OCI-M2 (cell line): ENCODE data around the gene SHLD2.
"Not testable (repeated sequence)": the region's sequence is repeated elsewhere in the genome, so short reads cannot be mapped to it uniquely, and the experiment has no call there.

Source experiments
- DNase-seq: peaks from one replicate; lab custom pipeline; 2025; ENCODE audit not compliant: unreplicated experiment; lab: John Stamatoyannopoulos, UW

Gene SHLD2

GRCh38 chr10:87211848-87212247 lies 116.8 kb downstream of the SHLD2 start:
- not testable (repeated sequence) for DNase-seq

DNA sequence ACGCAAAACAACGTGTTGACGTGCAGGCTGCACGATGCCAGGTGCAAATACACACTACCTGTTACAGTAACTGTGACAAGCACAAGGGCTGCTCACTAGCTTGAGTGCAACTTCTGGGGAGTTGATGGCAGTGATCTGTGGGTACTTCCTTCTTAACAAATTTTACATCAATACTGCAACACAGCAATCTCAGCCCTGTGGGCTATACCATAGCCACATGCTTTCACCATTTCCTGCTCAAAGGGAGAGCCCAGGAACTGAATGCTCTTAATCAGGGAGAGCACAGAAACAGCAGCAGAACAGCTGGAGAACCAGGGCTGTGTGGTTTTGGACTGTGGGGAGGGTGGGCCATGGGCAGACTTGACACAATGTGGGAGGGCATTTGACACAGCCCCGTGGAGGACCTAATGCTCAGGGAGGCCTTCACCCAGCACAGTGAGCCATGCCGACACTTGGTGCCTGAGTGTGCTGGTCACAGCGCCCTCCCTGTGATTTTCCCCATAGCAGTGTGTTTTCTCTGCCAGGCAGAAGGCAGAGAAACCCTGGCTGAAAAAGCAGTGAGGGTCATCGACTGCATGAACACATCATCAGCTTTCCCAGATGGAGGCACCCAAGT lies 118.3 kb downstream of the SHLD2 start:
- DNase-seq = not testable (repeated sequence)

- not testable (repeated sequence) for DNase-seq
These were observed 118.8 kb downstream of the SHLD2 start for GRCh38 chr10:87213806-87214205.

DNA sequence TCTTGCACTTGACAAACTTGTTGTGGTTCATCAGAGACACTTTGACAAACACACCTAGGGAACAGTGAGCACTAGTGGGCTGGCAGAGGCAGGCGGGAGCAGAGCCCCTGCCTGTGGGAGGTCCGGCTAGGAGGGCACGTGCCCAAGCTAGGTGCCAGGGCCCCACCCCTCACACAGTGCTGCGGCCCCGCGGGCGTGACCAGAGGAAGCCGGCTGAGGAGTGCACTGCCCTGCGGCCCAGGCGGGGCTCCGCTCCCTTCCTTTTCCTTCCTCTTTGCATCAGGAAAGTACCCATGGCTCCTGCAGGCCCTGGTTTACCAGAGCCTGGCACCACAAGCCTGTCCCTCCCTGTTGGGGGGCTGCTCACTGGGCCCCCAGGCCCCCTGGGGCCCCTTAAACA lies 121.1 kb downstream of the SHLD2 start:
- DNase-seq = not testable (repeated sequence)

DNA sequence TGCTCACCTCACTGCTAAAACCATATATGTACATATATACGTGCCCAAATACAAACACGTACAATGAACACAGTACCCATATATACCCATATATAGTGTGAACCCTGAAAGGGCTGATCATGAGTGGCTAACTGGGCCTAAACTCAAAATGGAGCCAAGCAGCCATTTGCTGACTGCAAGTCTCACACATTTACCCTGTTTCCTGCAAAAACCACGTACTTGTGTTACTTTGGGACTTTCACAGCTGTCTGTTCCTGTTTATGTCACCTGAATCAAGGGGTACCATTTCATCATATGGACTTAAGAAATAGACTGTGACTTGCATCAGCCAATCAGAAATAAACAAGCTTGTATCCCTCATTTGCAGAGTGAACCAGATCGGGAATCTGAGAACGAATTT lies 124.4 kb downstream of the SHLD2 start:
- DNase-seq = not testable (repeated sequence)

DNA sequence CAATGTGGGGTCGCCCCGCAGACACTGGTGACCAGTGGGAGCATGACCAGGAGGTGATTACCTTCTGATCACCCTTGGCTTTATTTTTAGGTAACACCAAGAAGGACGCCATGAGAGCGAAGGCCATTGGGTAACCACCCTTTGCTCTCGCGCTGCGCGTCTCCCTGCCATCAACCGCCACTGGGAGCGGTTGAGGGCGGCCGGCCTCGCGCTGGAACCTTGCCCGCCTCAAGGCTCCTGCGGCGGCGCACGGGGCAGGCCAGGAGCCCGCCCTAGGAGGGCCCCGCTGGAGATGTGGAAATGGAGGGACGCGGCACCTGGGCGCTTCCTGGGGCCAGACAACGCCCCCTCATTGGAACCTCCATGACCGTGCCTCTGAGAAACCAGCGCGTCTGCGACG lies 127.8 kb downstream of the SHLD2 start:
- DNase-seq = not testable (repeated sequence)

DNA sequence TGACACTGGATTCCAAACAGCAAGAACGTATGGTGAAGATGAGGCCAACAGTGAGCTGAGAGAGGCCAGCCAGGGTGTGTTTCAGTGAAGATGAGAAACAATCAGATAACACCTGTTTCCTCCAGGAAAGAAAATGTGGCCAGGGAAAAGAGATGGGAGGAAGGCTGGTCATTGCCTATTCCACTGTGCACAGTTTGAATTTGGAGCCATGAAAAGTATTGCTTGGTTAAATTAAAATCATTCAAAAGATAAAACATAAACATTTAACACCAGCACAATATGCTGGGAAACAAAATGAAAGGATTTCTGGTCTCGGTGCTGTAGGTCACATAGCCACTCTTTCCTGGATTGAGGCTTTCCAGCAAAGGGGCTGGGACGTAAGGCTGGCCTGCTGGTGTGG lies 130.1 kb downstream of the SHLD2 start, which contains the start of gene NUTM2A:
Gene NUTM2A, plus strand, starts transcription at position 301 of the 400 bp plus-strand sequence. CDS start 383 bp downstream, outside the sequence.
- not testable (repeated sequence) for DNase-seq

GRCh38 chr10:87228247-87228646 lies 133.2 kb downstream of the SHLD2 start:
- DNase-seq = not testable (repeated sequence)

DNA sequence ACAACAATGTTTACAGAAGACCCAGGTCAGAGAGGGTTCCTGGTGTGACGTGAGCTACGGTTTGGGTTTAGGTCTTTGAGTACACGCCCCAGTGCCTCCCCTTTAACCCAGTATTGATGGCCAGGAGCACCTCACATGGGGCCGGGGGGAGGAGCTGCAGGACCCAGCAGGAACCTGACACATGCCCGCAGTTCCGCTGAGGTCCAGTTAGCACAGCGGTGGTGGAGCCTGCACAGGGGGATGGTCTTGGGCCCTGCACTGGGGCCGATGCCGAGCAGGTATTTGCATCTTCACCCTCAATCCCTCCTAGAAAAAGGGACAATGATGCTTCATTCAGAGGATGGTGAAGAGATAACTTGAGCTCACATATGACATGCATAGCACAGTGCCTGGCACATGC lies 134.2 kb downstream of the SHLD2 start:
- DNase-seq = not testable (repeated sequence)

- not testable (repeated sequence) for DNase-seq
These were observed 139.8 kb downstream of the SHLD2 start for GRCh38 chr10:87234854-87235253.

DNA sequence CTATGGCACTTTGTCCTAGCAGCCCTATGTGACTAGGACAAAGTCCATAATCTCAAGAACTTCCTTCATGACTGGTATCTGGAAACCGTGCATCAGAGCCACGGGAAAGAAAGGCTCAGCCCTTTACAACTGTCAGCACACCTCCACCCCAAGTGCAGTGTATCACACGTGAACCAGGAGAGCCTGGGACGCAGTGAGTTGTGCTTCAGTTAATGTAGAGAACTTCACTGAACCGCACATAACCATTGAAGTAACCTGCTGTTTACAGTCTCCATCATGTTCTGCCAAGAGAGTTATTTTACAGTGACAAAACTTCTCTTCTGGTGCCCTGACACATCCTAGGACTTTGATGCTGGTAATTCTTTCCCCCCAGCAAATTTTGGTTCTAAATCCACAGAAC lies 142.2 kb downstream of the SHLD2 start:
- not testable (repeated sequence) for DNase-seq

DNA sequence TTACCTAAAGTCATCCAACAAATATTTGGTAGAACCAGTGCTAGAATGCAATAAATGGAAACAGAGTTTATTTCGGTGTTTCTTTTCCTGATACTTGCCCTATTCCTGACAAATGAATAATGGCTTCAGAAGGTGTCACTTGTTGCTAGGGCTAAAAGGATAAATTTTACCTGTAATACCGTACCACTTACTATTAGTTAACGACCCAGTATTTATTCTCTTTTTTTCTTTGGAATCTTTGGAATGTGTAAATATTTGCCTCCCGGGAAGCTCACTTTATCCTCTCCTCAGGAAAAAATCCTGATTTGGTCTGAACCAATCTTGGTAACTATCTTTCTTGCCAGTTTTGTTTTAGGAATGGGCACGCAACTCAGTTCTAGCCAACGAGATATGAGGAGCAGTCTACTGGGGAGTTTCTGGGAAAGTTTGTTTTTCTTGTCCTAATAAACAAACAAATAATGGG lies 144.4 kb downstream of the SHLD2 start:
- DNase-seq = not testable (repeated sequence)
